Measurements from ENCODE around the gene NPY. TPM values are rescaled to one million over a fixed set of nuclear protein-coding genes. Genes with fewer than 3 reads are reported as not detected.

Gene NPY
- total RNA-seq, 1 experiment from 2014 or later = not detected

DNA sequence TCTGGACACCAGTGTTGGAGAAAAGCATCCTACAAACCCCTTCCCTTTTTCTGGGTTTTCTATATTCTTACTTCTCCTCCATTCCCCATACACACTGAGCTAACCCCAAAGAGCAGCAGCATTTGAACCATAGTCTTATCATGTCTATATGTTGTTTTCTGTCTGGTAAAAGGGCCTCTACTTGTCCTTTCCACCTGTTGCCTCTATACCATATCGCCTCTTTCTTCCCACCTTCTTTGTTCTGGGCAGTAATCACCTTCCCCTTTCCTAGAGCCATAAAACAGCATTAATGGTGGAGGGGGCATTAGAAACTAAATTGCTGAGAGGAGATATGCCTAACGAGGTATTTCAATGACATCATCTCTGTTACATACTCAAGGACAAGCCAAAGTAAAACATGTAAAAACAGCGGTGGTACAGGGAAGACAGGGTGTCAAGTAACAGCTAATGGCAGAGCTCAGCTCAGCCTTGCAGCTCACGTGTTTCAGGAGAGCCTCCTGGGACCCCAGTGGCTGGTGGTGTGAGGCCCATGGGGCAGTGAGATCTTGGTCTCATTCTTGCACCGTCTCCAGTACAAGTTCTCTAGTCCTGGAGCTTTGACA lies 20.6 kb downstream of the NPY start:
- no peaks in the 10 kb centered on the region; the same call in 1 of the 2 replicates for H3K9me3 ChIP-seq
- Mint-ChIP-seq H3K4me1 (ENCODE audit: low read depth, unreplicated experiment) (no peaks in the 10 kb centered on the region), H3K27me3 (ENCODE audit: insufficient read depth, unreplicated experiment) (peaks cover 21% of the 10 kb centered on the region), H3K36me3 (ENCODE audit: insufficient read depth, unreplicated experiment) (no peaks in the 10 kb centered on the region), H3K4me3 (ENCODE audit: unreplicated experiment) (no peak overlapping the region), H3K9me3 (ENCODE audit: unreplicated experiment) (peaks cover 11% of the 10 kb centered on the region), H3K27ac (ENCODE audit: unreplicated experiment) (no peak overlapping the region)
- no peak for TF ChIP-seq CTCF (IDR thresholded peaks at IDR 0.05; ENCODE audit: insufficient read depth in 1 of 2, low read depth in 1 of 2, low read length in 1 of 2, severe bottlenecking in 1 of 2, unreplicated experiment in 1 of 2)
- no peaks in the 10 kb centered on the region for H3K4me1 ChIP-seq
- POLR2A ChIA-PET = no interaction called here
- H3K27me3 ChIP-seq (replicated peaks; ENCODE audit: control insufficient read depth, insufficient read depth, low read length) = no peaks in the 10 kb centered on the region
- CTCF ChIA-PET = no interaction called here
- intact Hi-C loops (cut with micrococcal nuclease; ENCODE audit: unreplicated experiment) = no loop called here
- H3K36me3 ChIP-seq (ENCODE audit: control insufficient read depth, insufficient read depth, low read length) = no peaks in the 10 kb centered on the region
- BruUV-seq (replicated peaks) = no TSS peak
- no peak for DNase-seq
- no peak overlapping the region for H3K4me3 ChIP-seq (ENCODE audit: low read depth, low read length)

DNA sequence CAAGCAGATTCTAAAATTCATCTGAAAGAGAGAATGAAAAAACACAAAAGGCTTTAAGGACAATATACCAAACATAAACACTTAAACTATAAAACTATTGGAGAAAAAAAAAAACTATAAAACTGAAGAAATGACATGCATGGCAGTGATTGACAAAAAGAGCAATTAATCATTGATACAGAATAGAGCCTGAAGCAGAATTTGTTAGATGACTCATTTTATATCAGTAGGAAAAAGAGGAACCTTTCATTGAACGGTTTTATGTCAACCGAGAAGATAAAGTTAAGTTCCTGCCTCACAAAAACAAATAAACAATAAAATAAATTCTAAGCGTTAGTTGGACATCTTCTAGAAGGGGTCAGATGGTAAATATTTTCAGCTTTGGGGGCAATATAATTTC lies 23.3 kb downstream of the NPY start:
- Histone ChIP-seq H3K4me3 (ENCODE audit: low read depth, low read length) (no peak overlapping the region), H3K4me1 (no peaks in the 10 kb centered on the region), H3K27me3 (replicated peaks; ENCODE audit: control insufficient read depth, insufficient read depth, low read length) (no peaks in the 10 kb centered on the region), H3K9me3 (no peaks in the 10 kb centered on the region; the same call in 1 of the 2 replicates), H3K36me3 (ENCODE audit: control insufficient read depth, insufficient read depth, low read length) (no peaks in the 10 kb centered on the region)
- BruUV-seq (replicated peaks) = no TSS peak
- Mint-ChIP-seq H3K4me1 (ENCODE audit: low read depth, unreplicated experiment) (no peaks in the 10 kb centered on the region), H3K27ac (ENCODE audit: unreplicated experiment) (no peak overlapping the region), H3K36me3 (ENCODE audit: insufficient read depth, unreplicated experiment) (no peaks in the 10 kb centered on the region), H3K9me3 (ENCODE audit: unreplicated experiment) (no peaks in the 10 kb centered on the region), H3K4me3 (ENCODE audit: unreplicated experiment) (no peak overlapping the region), H3K27me3 (ENCODE audit: insufficient read depth, unreplicated experiment) (peaks cover 21% of the 10 kb centered on the region)
- ChIA-PET CTCF (no interaction called here), POLR2A (no interaction called here)
- no peak for TF ChIP-seq CTCF (IDR thresholded peaks at IDR 0.05; ENCODE audit: insufficient read depth in 1 of 2, low read depth in 1 of 2, low read length in 1 of 2, severe bottlenecking in 1 of 2, unreplicated experiment in 1 of 2)
- intact Hi-C loops (cut with micrococcal nuclease; ENCODE audit: unreplicated experiment) = no loop called here
- no peak for DNase-seq

GRCh38 chr7:24312588-24312987 lies 28.6 kb downstream of the NPY start:
- Histone ChIP-seq H3K4me3 (ENCODE audit: low read depth, low read length) (no peak overlapping the region), H3K9me3 (no peaks in the 10 kb centered on the region), H3K4me1 (no peaks in the 10 kb centered on the region), H3K36me3 (ENCODE audit: control insufficient read depth, insufficient read depth, low read length) (no peaks in the 10 kb centered on the region), H3K27me3 (replicated peaks; ENCODE audit: control insufficient read depth, insufficient read depth, low read length) (no peaks in the 10 kb centered on the region)
- Mint-ChIP-seq H3K36me3 (ENCODE audit: insufficient read depth, unreplicated experiment) (no peaks in the 10 kb centered on the region), H3K4me3 (ENCODE audit: unreplicated experiment) (no peak overlapping the region), H3K27ac (ENCODE audit: unreplicated experiment) (no peak overlapping the region), H3K27me3 (ENCODE audit: insufficient read depth, unreplicated experiment) (peaks cover 22% of the 10 kb centered on the region), H3K9me3 (ENCODE audit: unreplicated experiment) (no peaks in the 10 kb centered on the region), H3K4me1 (ENCODE audit: low read depth, unreplicated experiment) (no peaks in the 10 kb centered on the region)
- ChIA-PET CTCF (no interaction called here), POLR2A (no interaction called here)
- no TSS peak for BruUV-seq (replicated peaks)
- intact Hi-C loops (cut with micrococcal nuclease; ENCODE audit: unreplicated experiment) = no loop called here
- TF ChIP-seq CTCF (IDR thresholded peaks at IDR 0.05; ENCODE audit: insufficient read depth in 1 of 2, low read depth in 1 of 2, low read length in 1 of 2, severe bottlenecking in 1 of 2, unreplicated experiment in 1 of 2) = no peak
- DNase-seq = no peak
